Ishikawa (cell line): ENCODE data around the gene RPS4Y1.

Experiments
- CEBPB ChIP-seq: IDR thresholded peaks from 2 replicates; pipeline ENCODE4 v1.6.1; 2012
- CREB1 ChIP-seq: IDR thresholded peaks from 2 replicates; pipeline ENCODE4 v1.6.1; 2012; ENCODE audit warnings: low read depth
- EGR1 ChIP-seq: IDR thresholded peaks from 2 replicates; pipeline ENCODE4 v1.6.1; 2012
- EP300 ChIP-seq: IDR thresholded peaks from 2 replicates; pipeline ENCODE4 v1.6.1; 2012; ENCODE audit warnings: borderline replicate concordance
- FOXM1 ChIP-seq: IDR thresholded peaks from 2 replicates; pipeline ENCODE4 v1.6.1; 2012; ENCODE audit warnings: low read depth, borderline replicate concordance
- MAX ChIP-seq: IDR thresholded peaks from 2 replicates; pipeline ENCODE4 v1.6.1; 2012
- NFIC ChIP-seq: IDR thresholded peaks from 2 replicates; pipeline ENCODE4 v1.6.1; 2012
- RAD21 ChIP-seq: IDR thresholded peaks from 2 replicates; pipeline ENCODE4 v1.6.1; 2012; ENCODE audit warnings: low read depth
- REST ChIP-seq: IDR thresholded peaks from 2 replicates; pipeline ENCODE4 v1.6.1; 2012; ENCODE audit warnings: low read depth, mild to moderate bottlenecking
- TAF1 ChIP-seq: IDR thresholded peaks from 2 replicates; pipeline ENCODE4 v1.6.1; 2012; ENCODE audit warnings: low read depth, mild to moderate bottlenecking
- TCF12 ChIP-seq: IDR thresholded peaks from 2 replicates; pipeline ENCODE4 v1.6.1; 2012; ENCODE audit warnings: low read depth
- TEAD4 ChIP-seq: IDR thresholded peaks from 2 replicates; pipeline ENCODE4 v1.6.1; 2012
- USF1 ChIP-seq: IDR thresholded peaks from 2 replicates; pipeline ENCODE4 v1.6.1; 2012
- YY1 ChIP-seq: IDR thresholded peaks from 2 replicates; pipeline ENCODE4 v1.6.1; 2012; ENCODE audit warnings: low read depth
- ZBTB7A ChIP-seq: IDR thresholded peaks from 2 replicates; pipeline ENCODE4 v1.6.1; 2012; ENCODE audit warnings: low read depth

The RPS4Y1 gene

GRCh38 chrY:2857686-2858085, 16.3 kb downstream of the RPS4Y1 start:
- TF ChIP-seq FOXM1 (no peak), RAD21 (no peak), TCF12 (no peak), MAX (no peak), USF1 (no peak), TEAD4 (no peak), CEBPB (no peak), CREB1 (no peak), ZBTB7A (no peak), EP300 (no peak), TAF1 (no peak), YY1 (no peak), EGR1 (no peak), NFIC (no peak), REST (no peak)

GRCh38 chrY:2859782-2860181, 18.4 kb downstream of the RPS4Y1 start:
- TF ChIP-seq YY1: no peak

DNA sequence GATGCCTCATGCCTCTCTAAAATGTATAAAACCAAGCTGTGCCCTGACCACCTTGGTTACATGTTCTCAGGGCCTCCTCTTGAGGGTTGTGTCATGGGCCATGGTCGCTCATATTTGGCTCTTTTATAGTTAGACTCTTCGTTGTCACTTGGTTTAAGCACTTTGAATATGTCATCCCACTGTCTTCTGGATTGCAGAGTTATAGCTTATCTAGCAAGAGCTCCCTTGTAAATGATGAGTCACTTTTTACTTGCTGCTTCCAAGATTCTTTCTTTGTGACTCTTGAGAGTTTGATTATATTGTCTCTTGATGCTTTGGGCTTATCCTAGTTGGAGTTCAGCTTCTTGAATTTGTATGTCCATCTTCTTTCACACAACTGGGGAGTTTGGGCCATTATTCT, 19.1 kb downstream of the RPS4Y1 start:
- TF ChIP-seq CEBPB (no peak), REST (no peak), CREB1 (no peak), YY1 (no peak), NFIC (no peak)

GRCh38 chrY:2866581-2866980, 25.2 kb downstream of the RPS4Y1 start:
- TF ChIP-seq CEBPB: no peak
- no peak for TF ChIP-seq NFIC
- TF ChIP-seq RAD21: no peak
- no peak for TF ChIP-seq EP300
- TF ChIP-seq EGR1: no peak
- no peak for TF ChIP-seq ZBTB7A
- no peak for TF ChIP-seq YY1

DNA sequence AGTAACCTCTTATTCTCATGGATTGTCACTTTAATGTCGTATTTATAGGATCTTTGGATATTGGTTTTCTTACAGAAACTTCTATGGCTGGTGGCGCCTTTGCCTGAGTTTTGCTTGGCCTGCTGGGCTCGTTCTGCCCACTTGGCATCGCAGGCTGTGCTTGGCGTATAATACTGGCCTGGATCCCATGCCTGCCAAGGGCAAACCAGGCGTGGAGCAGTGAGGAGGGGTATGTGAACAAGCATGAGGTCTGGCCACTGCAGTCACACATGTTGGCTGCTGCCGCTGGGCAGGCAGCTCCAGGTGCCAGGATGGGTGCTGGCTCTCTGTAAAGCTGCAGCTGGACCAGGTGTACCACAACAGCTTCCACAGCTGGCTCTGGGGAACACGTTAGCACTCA, 26.1 kb downstream of the RPS4Y1 start:
- no peak for TF ChIP-seq ZBTB7A
- TF ChIP-seq RAD21: no peak
- no peak for TF ChIP-seq TEAD4
- TF ChIP-seq EP300: no peak
- TF ChIP-seq CEBPB: no peak
- no peak for TF ChIP-seq YY1
- no peak for TF ChIP-seq EGR1
- TF ChIP-seq USF1: no peak
- no peak for TF ChIP-seq TAF1
- TF ChIP-seq MAX: no peak

DNA sequence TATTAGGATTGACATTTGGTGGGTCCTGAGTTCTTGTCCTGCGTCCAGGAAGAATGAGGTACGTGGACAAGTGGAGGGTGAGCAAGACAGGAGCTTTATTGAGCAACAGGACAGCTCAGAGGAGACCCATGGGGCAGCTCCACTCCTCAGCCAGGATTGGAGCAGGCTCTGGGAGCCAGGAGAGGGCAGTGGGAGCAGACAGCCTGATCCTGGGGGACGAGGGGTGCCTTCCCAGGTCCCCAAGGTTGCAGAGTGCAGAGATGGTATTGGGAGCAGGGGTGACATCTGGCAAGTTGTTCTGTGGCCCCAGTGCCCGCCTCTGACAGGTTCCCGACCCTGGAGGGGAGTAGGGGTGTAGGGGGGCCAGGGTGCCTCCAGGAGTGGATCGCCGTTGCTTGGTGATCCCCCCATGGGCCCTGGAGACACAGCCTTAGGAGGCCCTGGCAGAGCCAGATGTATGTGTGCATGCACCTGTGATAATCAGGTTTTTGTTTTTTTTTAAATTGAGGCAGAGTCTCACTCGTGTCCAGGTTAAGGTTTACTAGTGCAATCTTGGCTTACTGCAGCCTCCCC, 26.7 kb downstream of the RPS4Y1 start:
- TF ChIP-seq MAX: no peak
- TF ChIP-seq CREB1: no peak
- no peak for TF ChIP-seq YY1
- TF ChIP-seq EP300: no peak
- TF ChIP-seq REST: no peak
- TF ChIP-seq FOXM1: no peak
- no peak for TF ChIP-seq NFIC
- TF ChIP-seq TEAD4: no peak
- no peak for TF ChIP-seq USF1
- TF ChIP-seq EGR1: no peak
- TF ChIP-seq CEBPB: no peak
- no peak for TF ChIP-seq RAD21
- no peak for TF ChIP-seq TAF1
- TF ChIP-seq ZBTB7A: no peak
- TF ChIP-seq TCF12: no peak
